BE2C (cell line): ENCODE data around the gene PRDM16.

Experiments used
- DNase-seq: peaks from one replicate; pipeline ENCODE4 v3.0.0-alpha.2; 2020
- H3K27me3 ChIP-seq: fragments of 250-450 bp; sonication (Bioruptor Pico); 2 replicates; pipeline ENCODE4 v1.5.1; 2020; ENCODE audit warnings: mild to moderate bottlenecking
- H3K36me3 ChIP-seq: fragments of 250-450 bp; sonication (Bioruptor Pico); 2 replicates; pipeline ENCODE4 v1.5.1; 2020; ENCODE audit warnings: mild to moderate bottlenecking
- H3K4me1 ChIP-seq: fragments of 250-450 bp; sonication (Bioruptor Pico); 2 replicates; pipeline ENCODE4 v1.5.1; 2020
- H3K4me3 ChIP-seq: 2 replicates; pipeline ENCODE4 v1.5.1; 2011; ENCODE audit warnings: low read depth, low read length
- H3K9me3 ChIP-seq: fragments of 250-450 bp; sonication (Bioruptor Pico); 2 replicates; pipeline ENCODE4 v1.5.1; 2020
- TF ChIP-seq, protein P1 (sequence below): IDR thresholded peaks from 2 replicates; pipeline ENCODE4 v1.5.1; 2012; ENCODE audit warnings: mild to moderate bottlenecking, low read depth, low read length

Gene PRDM16

DNA sequence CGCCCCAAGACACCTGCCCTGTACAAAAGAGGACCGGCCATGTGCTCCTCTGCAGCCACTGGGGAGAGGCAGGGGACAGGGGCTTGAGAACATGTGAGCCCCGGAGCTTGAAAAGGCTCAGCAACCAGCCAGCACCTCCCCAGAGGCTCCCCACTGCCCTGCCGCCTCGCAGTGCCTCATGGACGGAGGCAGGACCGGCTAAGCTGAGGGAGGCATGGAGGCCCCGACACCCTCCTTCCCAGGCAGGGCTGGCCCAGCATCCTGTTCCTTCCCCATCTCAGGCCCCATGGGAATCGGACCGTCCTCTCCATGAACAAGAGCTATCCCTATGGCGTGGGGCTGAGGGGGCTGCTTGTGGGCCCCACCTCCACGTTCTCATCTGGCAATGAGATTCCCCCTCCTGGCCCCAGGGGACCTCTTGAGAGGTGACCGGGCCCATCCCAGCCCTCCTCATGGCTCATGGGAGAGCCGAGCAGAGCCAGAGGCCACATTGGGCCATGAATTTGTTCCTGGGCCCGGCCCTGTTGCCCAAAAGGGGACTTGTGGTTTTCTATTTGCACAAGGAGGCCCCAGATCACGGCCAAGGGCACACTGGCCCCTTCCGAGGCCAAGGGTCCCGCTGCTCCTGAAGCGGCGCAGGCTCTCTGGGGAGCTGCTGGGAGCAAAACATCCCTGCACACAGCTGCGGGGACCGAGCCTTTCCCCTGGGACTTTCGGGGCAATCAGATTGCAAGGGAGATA lies 320.3 kb downstream of the PRDM16 start:
- Histone ChIP-seq H3K4me1 (no peaks in the 10 kb centered on the region), H3K27me3 (peaks cover 86% of the 10 kb centered on the region), H3K4me3 (no peak overlapping the region), H3K9me3 (no peaks in the 10 kb centered on the region), H3K36me3 (no peaks in the 10 kb centered on the region)
- no peak for DNase-seq
- TF ChIP-seq, protein P1, sequence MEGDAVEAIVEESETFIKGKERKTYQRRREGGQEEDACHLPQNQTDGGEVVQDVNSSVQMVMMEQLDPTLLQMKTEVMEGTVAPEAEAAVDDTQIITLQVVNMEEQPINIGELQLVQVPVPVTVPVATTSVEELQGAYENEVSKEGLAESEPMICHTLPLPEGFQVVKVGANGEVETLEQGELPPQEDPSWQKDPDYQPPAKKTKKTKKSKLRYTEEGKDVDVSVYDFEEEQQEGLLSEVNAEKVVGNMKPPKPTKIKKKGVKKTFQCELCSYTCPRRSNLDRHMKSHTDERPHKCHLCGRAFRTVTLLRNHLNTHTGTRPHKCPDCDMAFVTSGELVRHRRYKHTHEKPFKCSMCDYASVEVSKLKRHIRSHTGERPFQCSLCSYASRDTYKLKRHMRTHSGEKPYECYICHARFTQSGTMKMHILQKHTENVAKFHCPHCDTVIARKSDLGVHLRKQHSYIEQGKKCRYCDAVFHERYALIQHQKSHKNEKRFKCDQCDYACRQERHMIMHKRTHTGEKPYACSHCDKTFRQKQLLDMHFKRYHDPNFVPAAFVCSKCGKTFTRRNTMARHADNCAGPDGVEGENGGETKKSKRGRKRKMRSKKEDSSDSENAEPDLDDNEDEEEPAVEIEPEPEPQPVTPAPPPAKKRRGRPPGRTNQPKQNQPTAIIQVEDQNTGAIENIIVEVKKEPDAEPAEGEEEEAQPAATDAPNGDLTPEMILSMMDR, result no peak

- H3K4me3 ChIP-seq, result no peak overlapping the region
- TF ChIP-seq, protein P1, result no peak
- H3K27me3 ChIP-seq, result peaks cover 86% of the 10 kb centered on the region
These were observed 321.3 kb downstream of the PRDM16 start for GRCh38 chr1:3390291-3390690.

DNA sequence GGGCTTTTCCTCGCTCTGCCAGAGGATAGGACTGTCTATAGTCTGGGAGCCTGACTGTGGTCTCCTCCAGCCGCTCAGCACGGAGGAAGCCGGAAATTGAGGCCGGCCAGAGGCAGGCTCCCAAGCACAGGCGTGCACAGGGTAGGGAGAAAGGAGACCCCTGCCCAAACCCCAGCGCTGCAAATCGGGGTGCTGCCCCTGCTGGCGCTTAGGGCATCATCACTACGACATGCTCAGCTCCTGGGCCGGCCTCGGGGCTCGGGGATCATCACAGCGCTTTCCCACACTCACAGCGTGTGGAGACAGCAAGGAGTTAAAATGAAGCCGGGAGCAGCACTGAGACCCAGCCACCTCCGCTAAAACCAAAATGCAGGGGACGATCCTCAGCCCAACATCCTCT lies 322.7 kb downstream of the PRDM16 start:
- no peak for DNase-seq
- H3K36me3 ChIP-seq, result no peaks in the 10 kb centered on the region
- no peaks in the 10 kb centered on the region for H3K9me3 ChIP-seq
- TF ChIP-seq, protein P1, result no peak
- no peak overlapping the region for H3K4me3 ChIP-seq
- H3K27me3 ChIP-seq, result peaks cover 94% of the 10 kb centered on the region
- no peaks in the 10 kb centered on the region for H3K4me1 ChIP-seq

More at GRCh38 chr1:3390291-3390690, 321.3 kb downstream of the PRDM16 start:
- H3K9me3 ChIP-seq, result no peaks in the 10 kb centered on the region
- H3K36me3 ChIP-seq, result no peaks in the 10 kb centered on the region
- no peaks in the 10 kb centered on the region for H3K4me1 ChIP-seq
- no peak for DNase-seq

GRCh38 chr1:3393024-3393986 lies 324.3 kb downstream of the PRDM16 start:
- Histone ChIP-seq H3K27me3 (peaks cover 92% of the 10 kb centered on the region), H3K36me3 (no peaks in the 10 kb centered on the region), H3K9me3 (no peaks in the 10 kb centered on the region), H3K4me1 (no peaks in the 10 kb centered on the region), H3K4me3 (no peak overlapping the region)
- no peak for DNase-seq
- TF ChIP-seq, protein P1, result no peak

GRCh38 chr1:3393987-3394920 lies 325.3 kb downstream of the PRDM16 start:
- Histone ChIP-seq H3K36me3 (no peaks in the 10 kb centered on the region), H3K9me3 (no peaks in the 10 kb centered on the region), H3K4me3 (no peak overlapping the region), H3K4me1 (no peaks in the 10 kb centered on the region), H3K27me3 (peaks cover 90% of the 10 kb centered on the region)
- DNase-seq, result no peak
- TF ChIP-seq, protein P1, result no peak
